Endothelial cell (in vitro differentiated cells): Measurements from ENCODE around the gene PURB. TPM values are rescaled to one million over a fixed set of nuclear protein-coding genes. Genes with fewer than 3 reads are reported as not detected.

Experiments
- DNase-seq: peaks from one replicate; pipeline ENCODE4 v3.0.0; 2021; ENCODE audit warnings: low spot score
- H3K27ac Mint-ChIP-seq: one replicate; pipeline ENCODE4 v1.8.0; 2021; ENCODE audit warnings: mixed read lengths, inconsistent platforms; ENCODE audit not compliant: unreplicated experiment
- H3K27me3 Mint-ChIP-seq: one replicate; pipeline ENCODE4 v1.8.0; 2021; ENCODE audit warnings: mild to moderate bottlenecking, moderate library complexity, mixed read lengths, inconsistent platforms; ENCODE audit not compliant: unreplicated experiment
- H3K36me3 Mint-ChIP-seq: one replicate; pipeline ENCODE4 v1.8.0; 2021; ENCODE audit warnings: mild to moderate bottlenecking, low read depth, mixed read lengths, inconsistent platforms; ENCODE audit not compliant: unreplicated experiment
- H3K4me1 Mint-ChIP-seq: one replicate; pipeline ENCODE4 v1.8.0; 2021; ENCODE audit warnings: mild to moderate bottlenecking, mixed read lengths, inconsistent platforms; ENCODE audit not compliant: unreplicated experiment
- H3K4me3 Mint-ChIP-seq: one replicate; pipeline ENCODE4 v1.8.0; 2021; ENCODE audit warnings: mild to moderate bottlenecking, mixed read lengths, inconsistent platforms; ENCODE audit not compliant: unreplicated experiment
- H3K9me3 Mint-ChIP-seq: one replicate; pipeline ENCODE4 v1.8.0; 2021; ENCODE audit warnings: mixed read lengths, inconsistent platforms; ENCODE audit not compliant: unreplicated experiment
- total RNA-seq: library from RNA; stranded (reverse); fragmentation: NEBNext Ultra II Directional; extraction: Animal tissue kit (Norgen Biotek cat#: 25700); gene quantifications from one replicate; pipeline ENCODE4 v1.2.1, GENCODE V29; 2021; ENCODE audit not compliant: unreplicated experiment
- TF ChIP-seq, protein P1 (sequence below): fragments of 200-600 bp; sonication (generic); IDR thresholded peaks from one replicate; pipeline ENCODE4 v1.5.0; 2021; ENCODE audit warnings: antibody characterized with exemption; ENCODE audit not compliant: unreplicated experiment

Gene PURB
- total RNA-seq, 1 donor from 2014 or later: 25.7 TPM

DNA sequence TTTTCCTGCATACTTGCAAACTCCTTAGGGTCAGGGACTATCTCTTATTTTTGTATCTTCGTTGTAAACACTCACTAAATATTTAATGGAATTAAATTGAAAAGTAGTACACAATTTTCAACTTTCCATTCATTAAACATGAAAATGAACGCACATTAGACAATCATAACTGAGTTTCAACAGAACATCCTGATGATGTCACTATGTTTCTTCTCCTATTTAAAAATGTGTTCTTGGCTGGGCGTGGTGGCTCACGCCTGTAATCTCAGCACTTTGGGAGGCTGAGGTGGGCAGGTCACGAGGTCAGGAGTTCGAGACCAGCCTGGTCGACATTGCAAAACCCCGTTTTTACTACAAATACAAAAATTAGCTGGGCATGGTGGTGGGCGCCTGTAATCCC lies 14.1 kb upstream of the PURB start:
- Mint-ChIP-seq H3K36me3 (no peaks in the 10 kb centered on the region), H3K4me1 (no peaks in the 10 kb centered on the region), H3K4me3 (no peak overlapping the region), H3K27me3 (peaks cover 2% of the 10 kb centered on the region), H3K9me3 (no peaks in the 10 kb centered on the region), H3K27ac (no peak overlapping the region)
- no peak for DNase-seq
- TF ChIP-seq, protein P1, sequence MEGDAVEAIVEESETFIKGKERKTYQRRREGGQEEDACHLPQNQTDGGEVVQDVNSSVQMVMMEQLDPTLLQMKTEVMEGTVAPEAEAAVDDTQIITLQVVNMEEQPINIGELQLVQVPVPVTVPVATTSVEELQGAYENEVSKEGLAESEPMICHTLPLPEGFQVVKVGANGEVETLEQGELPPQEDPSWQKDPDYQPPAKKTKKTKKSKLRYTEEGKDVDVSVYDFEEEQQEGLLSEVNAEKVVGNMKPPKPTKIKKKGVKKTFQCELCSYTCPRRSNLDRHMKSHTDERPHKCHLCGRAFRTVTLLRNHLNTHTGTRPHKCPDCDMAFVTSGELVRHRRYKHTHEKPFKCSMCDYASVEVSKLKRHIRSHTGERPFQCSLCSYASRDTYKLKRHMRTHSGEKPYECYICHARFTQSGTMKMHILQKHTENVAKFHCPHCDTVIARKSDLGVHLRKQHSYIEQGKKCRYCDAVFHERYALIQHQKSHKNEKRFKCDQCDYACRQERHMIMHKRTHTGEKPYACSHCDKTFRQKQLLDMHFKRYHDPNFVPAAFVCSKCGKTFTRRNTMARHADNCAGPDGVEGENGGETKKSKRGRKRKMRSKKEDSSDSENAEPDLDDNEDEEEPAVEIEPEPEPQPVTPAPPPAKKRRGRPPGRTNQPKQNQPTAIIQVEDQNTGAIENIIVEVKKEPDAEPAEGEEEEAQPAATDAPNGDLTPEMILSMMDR: no peak

DNA sequence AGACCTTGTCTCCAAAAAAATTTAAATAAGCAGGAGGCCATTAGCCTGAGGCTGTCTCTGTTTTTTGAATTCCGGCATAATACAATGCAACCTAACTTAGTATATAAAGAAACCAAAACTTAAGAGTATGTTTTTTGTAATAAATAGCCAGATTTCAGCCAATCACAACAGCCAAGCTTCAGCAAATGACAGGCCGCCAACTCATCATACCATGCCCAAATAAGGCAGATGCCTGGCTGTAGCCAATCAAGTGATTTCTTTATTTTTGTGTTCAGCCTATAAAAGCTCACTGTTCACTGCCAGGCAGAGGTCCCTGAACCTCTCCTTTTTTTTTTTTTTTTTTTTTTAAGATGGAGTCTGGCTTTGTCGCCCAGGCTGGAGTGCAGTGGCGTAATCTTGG lies 12.7 kb upstream of the PURB start:
- H3K27ac Mint-ChIP-seq: no peak overlapping the region
- H3K27me3 Mint-ChIP-seq: peaks cover 2% of the 10 kb centered on the region
- TF ChIP-seq, protein P1: no peak
- DNase-seq: no peak
- no peaks in the 10 kb centered on the region for H3K9me3 Mint-ChIP-seq
- no peaks in the 10 kb centered on the region for H3K36me3 Mint-ChIP-seq
- H3K4me1 Mint-ChIP-seq: peaks cover 3% of the 10 kb centered on the region
- H3K4me3 Mint-ChIP-seq: no peak overlapping the region

DNA sequence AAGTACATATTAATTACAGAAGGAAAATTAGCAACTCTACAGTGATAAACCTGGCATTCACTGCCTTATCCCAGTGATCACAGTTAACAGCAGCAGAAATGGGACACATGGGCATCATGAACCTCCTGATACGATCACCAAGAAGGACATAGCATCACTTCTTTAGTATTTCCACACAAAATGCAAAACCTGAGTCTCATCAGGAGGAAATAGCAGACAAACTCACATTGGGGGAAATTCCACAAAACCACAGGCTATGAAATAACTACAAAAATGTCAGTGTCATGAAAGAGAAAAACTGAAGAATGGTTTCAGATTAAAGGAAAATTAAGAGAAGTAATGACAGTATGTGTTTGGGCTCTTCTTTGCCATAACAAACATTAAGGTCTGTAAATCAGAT lies 12.0 kb upstream of the PURB start:
- H3K27me3 Mint-ChIP-seq: peaks cover 5% of the 10 kb centered on the region
- no peak for DNase-seq
- TF ChIP-seq, protein P1: no peak
- no peaks in the 10 kb centered on the region for H3K9me3 Mint-ChIP-seq
- peaks cover 3% of the 10 kb centered on the region for H3K4me1 Mint-ChIP-seq
- H3K36me3 Mint-ChIP-seq: no peaks in the 10 kb centered on the region
- H3K4me3 Mint-ChIP-seq: no peak overlapping the region
- H3K27ac Mint-ChIP-seq: no peak overlapping the region

DNA sequence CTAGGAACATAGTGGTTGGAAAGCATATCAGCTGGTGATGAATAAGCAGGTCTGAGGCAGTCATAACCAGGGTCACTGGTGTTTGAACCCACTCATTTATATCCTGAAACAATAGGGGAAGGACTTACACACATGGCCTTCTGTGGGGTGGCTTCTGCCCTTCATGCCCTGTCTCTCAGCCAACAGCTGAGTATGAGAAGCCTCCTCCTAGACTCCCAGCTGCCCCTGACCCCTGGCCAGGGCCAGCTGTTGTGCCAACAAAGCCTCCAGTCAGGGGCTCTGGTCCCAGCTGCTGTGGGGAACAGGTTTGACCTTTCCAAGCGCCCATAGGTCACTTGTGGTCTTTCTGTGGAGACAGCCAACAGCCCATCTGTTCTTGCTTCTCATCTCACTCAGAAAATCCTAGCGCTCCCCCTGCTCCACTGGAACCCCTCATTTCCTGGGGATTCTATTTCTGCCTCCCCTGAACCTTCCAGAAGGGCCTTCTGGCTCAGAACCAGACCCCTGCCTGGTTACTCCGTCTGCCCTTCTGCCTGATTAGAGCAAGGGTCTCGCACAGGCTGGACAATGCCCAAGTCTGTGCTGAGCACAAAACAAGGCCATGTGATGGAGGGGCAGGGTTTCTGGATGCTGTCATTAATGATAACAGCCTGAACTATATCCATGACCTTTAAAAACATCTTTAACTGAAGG lies 9.7 kb upstream of the PURB start:
- TF ChIP-seq, protein P1: no peak
- Mint-ChIP-seq H3K36me3 (no peaks in the 10 kb centered on the region), H3K4me3 (no peak overlapping the region), H3K27ac (no peak overlapping the region), H3K9me3 (no peaks in the 10 kb centered on the region), H3K4me1 (peaks cover 3% of the 10 kb centered on the region), H3K27me3 (peaks cover 5% of the 10 kb centered on the region)
- no peak for DNase-seq

DNA sequence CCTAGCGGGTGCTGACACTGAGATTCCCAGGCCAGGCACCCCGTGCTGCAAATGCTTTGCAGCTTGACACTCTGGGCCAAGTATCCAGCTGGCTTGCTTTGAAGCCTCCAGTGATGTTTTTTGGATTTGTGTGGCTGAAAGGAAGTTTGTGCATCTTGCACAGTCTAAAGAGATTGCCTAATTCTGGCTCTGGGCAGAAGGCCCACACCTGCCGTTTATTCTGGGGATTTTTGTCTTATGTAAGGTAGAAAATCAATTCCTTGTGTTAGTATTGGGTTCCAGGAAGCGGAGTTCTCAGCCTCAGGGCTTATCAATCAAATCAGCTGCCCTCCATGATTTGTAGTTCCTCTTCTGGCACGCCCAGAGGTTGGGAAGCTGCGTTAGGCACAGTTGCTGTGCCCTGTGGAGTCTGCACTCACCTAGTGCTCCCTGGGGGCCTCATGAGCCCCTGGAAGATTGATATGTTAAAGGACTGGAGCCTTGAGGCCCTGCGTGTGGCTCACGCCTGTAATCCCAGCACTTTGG lies 8.4 kb upstream of the PURB start:
- H3K9me3 Mint-ChIP-seq: no peaks in the 10 kb centered on the region
- H3K4me1 Mint-ChIP-seq: peaks cover 3% of the 10 kb centered on the region
- no peak overlapping the region for H3K4me3 Mint-ChIP-seq
- TF ChIP-seq, protein P1: no peak
- no peak for DNase-seq
- no peak overlapping the region for H3K27ac Mint-ChIP-seq
- no peaks in the 10 kb centered on the region for H3K36me3 Mint-ChIP-seq
- peaks cover 5% of the 10 kb centered on the region for H3K27me3 Mint-ChIP-seq
